Measurements from ENCODE around the gene LDLRAD3.

GRCh38 chr11:36233204-36233603, 289.3 kb downstream of the LDLRAD3 start:
- TF ChIP-seq POLR2A (IDR thresholded peaks at IDR 0.05) (no peak), CTCF (IDR thresholded peaks at IDR 0.05 in 8 of 11, conservative IDR thresholded peaks at IDR 0.05 in 3 of 11) (no peak)

All from spleen (tissue), 7 donors.